HEK293T (cell line): ENCODE measurements around the gene CD164.

Experiments used
- ARNT ChIP-seq: fragments of 450-650 bp; IDR thresholded peaks from 2 replicates; pipeline ENCODE4 v1.6.1; 2017; ENCODE audit warnings: mild to moderate bottlenecking
- ELF4 ChIP-seq: fragments of 450-650 bp; IDR thresholded peaks from 2 replicates; pipeline ENCODE4 v1.6.1; 2017; ENCODE audit warnings: antibody characterized with exemption
- FOXA1 ChIP-seq: fragments of 450-650 bp; IDR thresholded peaks from 2 replicates; pipeline ENCODE4 v1.6.1; 2016; ENCODE audit warnings: mild to moderate bottlenecking
- FOXK2 ChIP-seq: fragments of 450-650 bp; IDR thresholded peaks from 2 replicates; pipeline ENCODE4 v1.6.1; 2016; ENCODE audit warnings: mild to moderate bottlenecking
- FOXM1 ChIP-seq: fragments of 450-650 bp; IDR thresholded peaks from 2 replicates; pipeline ENCODE4 v1.6.1; 2017; ENCODE audit warnings: mild to moderate bottlenecking, borderline replicate concordance
- HDGF ChIP-seq: fragments of 450-650 bp; IDR thresholded peaks from 2 replicates; pipeline ENCODE4 v1.6.1; 2017; ENCODE audit warnings: antibody characterized with exemption, borderline replicate concordance
- LEF1 ChIP-seq: fragments of 450-650 bp; IDR thresholded peaks from 2 replicates; pipeline ENCODE4 v1.6.1; 2017; ENCODE audit warnings: mild to moderate bottlenecking, borderline replicate concordance
- PKNOX1 ChIP-seq: fragments of 450-650 bp; IDR thresholded peaks from 2 replicates; pipeline ENCODE4 v1.6.1; 2016
- SP1 ChIP-seq: fragments of 450-650 bp; IDR thresholded peaks from 2 replicates; pipeline ENCODE4 v1.6.1; 2017
- SUZ12 ChIP-seq: fragments of 450-650 bp; IDR thresholded peaks from 2 replicates; pipeline ENCODE4 v1.6.1; 2016; ENCODE audit warnings: mild to moderate bottlenecking
- ZNF384 ChIP-seq: fragments of 450-650 bp; IDR thresholded peaks from 2 replicates; pipeline ENCODE4 v1.6.1; 2016

DNA sequence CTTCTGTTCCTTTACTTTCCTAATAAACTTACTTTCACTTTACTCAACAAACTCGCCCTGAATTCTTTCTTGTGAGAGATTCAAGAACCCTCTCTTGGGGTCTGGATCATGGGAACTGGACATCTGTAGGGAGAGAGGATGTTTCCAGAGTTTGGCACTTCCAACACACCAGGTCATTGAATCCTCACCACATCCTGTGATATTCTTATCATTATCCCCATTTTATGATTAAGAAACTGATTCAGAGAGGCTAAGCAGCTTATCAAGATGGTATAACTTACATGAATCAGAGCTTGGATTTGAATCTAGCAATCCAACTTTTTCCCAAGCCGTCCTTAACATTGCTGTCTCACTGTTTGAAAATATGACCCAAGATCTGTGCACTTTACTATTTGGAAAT lies 42.7 kb upstream of the CD164 start:
- no peak for TF ChIP-seq SP1
- TF ChIP-seq FOXM1: no peak
- TF ChIP-seq LEF1: no peak
- TF ChIP-seq FOXA1: no peak
- no peak for TF ChIP-seq HDGF
- TF ChIP-seq FOXK2: no peak
- TF ChIP-seq SUZ12: no peak
- TF ChIP-seq ELF4: no peak
- TF ChIP-seq ZNF384: no peak
- TF ChIP-seq PKNOX1: no peak
- no peak for TF ChIP-seq ARNT
